Left kidney (tissue), 2 donors: ENCODE measurements around the gene MUSTN1. TPM values are rescaled to one million over a fixed set of nuclear protein-coding genes. Genes with fewer than 3 reads are reported as not detected.

ENCODE experiments used
- DNase-seq: peaks from one replicate; pipeline ENCODE4 v3.0.0-alpha.2; 2013
- polyA plus RNA-seq: library from polyadenylated mRNA; unstranded; fragments of 120-200 nt; gene quantifications from one replicate; pipeline ENCODE4 v1.2.1, GENCODE V29; 2013; ENCODE audit not compliant: insufficient read length

The MUSTN1 gene
- polyA plus RNA-seq, 1 donor: 0.38 TPM

- no peak for DNase-seq
These were observed 19.2 kb upstream of the MUSTN1 start for GRCh38 chr3:52854013-52854412.

- no peak for DNase-seq
These were observed 17.6 kb upstream of the MUSTN1 start for GRCh38 chr3:52852419-52852818.

- no peak for DNase-seq
These were observed 16.5 kb upstream of the MUSTN1 start for GRCh38 chr3:52851348-52851747.

GRCh38 chr3:52849656-52850055, 14.8 kb upstream of the MUSTN1 start:
- DNase-seq: no peak

- DNase-seq: no peak
These were observed 13.8 kb upstream of the MUSTN1 start for GRCh38 chr3:52848617-52849016.

GRCh38 chr3:52847726-52848125, 12.9 kb upstream of the MUSTN1 start:
- no peak for DNase-seq

GRCh38 chr3:52847241-52847640, 12.4 kb upstream of the MUSTN1 start:
- DNase-seq: no peak

- DNase-seq: no peak
These were observed 11.7 kb upstream of the MUSTN1 start for GRCh38 chr3:52846432-52846965.

GRCh38 chr3:52845691-52846431, 11.0 kb upstream of the MUSTN1 start:
- no peak for DNase-seq

- no peak for DNase-seq
These were observed 10.3 kb upstream of the MUSTN1 start for GRCh38 chr3:52845157-52845556.

- DNase-seq: no peak
These were observed 9.6 kb upstream of the MUSTN1 start for GRCh38 chr3:52844290-52844975.

GRCh38 chr3:52843881-52844280, 9.1 kb upstream of the MUSTN1 start:
- no peak for DNase-seq

GRCh38 chr3:52843108-52843865, 8.5 kb upstream of the MUSTN1 start:
- DNase-seq: no peak

GRCh38 chr3:52842424-52842823, 7.6 kb upstream of the MUSTN1 start:
- no peak for DNase-seq

- DNase-seq: no peak
These were observed 7.1 kb upstream of the MUSTN1 start for GRCh38 chr3:52841981-52842340.

GRCh38 chr3:52841211-52841980, 6.6 kb upstream of the MUSTN1 start:
- DNase-seq: no peak

- DNase-seq: no peak
These were observed 5.2 kb upstream of the MUSTN1 start for GRCh38 chr3:52839892-52840545.

- no peak for DNase-seq
These were observed 4.4 kb upstream of the MUSTN1 start for GRCh38 chr3:52839268-52839575.

- no peak for DNase-seq
These were observed 3.9 kb upstream of the MUSTN1 start for GRCh38 chr3:52838561-52839267.

- DNase-seq: no peak
These were observed 2.2 kb upstream of the MUSTN1 start for GRCh38 chr3:52836986-52837385.

- no peak for DNase-seq
These were observed 1.6 kb upstream of the MUSTN1 start for GRCh38 chr3:52836471-52836845.
